GM10266 (cell line): ENCODE measurements around the gene PI4KB.

Experiments
- DNase-seq: peaks from one replicate; pipeline ENCODE4 v3.0.0; 2012; ENCODE audit errors: extremely low spot score
- CTCF ChIP-seq: IDR thresholded peaks from 2 replicates; pipeline ENCODE4 v1.5.1; 2012; ENCODE audit warnings: mild to moderate bottlenecking, low read depth; ENCODE audit not compliant: control insufficient read depth, insufficient read depth; ENCODE audit errors: missing control alignments

Gene PI4KB

GRCh38 chr1:151314137-151314875 lies 12.9 kb downstream of the PI4KB start:
- TF ChIP-seq CTCF, result no peak
- DNase-seq, result no peak

GRCh38 chr1:151313501-151313900 lies 13.7 kb downstream of the PI4KB start:
- no peak for TF ChIP-seq CTCF
- DNase-seq, result no peak

- no peak for TF ChIP-seq CTCF
- DNase-seq, result no peak
Observed at GRCh38 chr1:151312826-151313225, 14.4 kb downstream of the PI4KB start.

GRCh38 chr1:151312411-151312810 lies 14.8 kb downstream of the PI4KB start:
- no peak for DNase-seq

GRCh38 chr1:151311589-151312331 lies 15.5 kb downstream of the PI4KB start:
- no peak for DNase-seq
- no peak for TF ChIP-seq CTCF

More at GRCh38 chr1:151312411-151312810, 14.8 kb downstream of the PI4KB start:
- no peak for TF ChIP-seq CTCF

GRCh38 chr1:151311011-151311410 lies 16.2 kb downstream of the PI4KB start:
- DNase-seq, result no peak
- no peak for TF ChIP-seq CTCF

- TF ChIP-seq CTCF, result no peak
- no peak for DNase-seq
Observed at GRCh38 chr1:151309811-151310323, 17.3 kb downstream of the PI4KB start.
